Stimulated activated CD4-positive, alpha-beta T cell treated with anti-CD3 and anti-CD28 coated beads, Interleukin-1b, Interleukin-23, amount 100 ng/mL, for 24 hours (primary cell): ENCODE results near the gene LMF1.

Source experiments
- DNase-seq, 4 experiments: peaks; one replicate each; pipeline ENCODE4 v3.0.0-alpha.2; 2020; ENCODE audit warnings: low read depth in 4 of 4, low spot score in 1 of 4

Gene LMF1

GRCh38 chr16:817001-817906 is 153.5 kb downstream of the LMF1 start:
- DNase-seq = no peak

DNA sequence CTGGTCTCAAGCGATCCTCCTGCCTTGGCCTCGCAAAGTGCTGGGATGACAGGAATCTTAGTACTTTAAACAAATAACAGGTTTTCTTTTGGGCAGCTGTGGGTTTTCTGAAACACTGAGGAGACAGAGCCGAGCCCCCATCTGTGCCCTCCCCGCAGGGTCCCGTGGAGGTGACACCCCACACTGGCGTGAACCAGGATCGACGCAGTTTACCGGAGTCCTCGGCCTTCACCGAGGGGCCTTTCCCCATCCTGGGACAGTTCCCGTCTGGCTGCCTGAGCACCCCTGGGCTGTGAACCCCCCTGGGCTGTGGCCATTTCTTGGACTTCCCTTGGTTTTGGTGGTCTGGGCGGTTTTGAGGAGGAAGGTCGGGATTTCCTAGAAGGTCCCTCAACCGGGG is 154.9 kb downstream of the LMF1 start:
- DNase-seq = no peak

- no peak for DNase-seq
Observed at GRCh38 chr16:814974-815373, 155.8 kb downstream of the LMF1 start.

GRCh38 chr16:813916-814412 is 156.8 kb downstream of the LMF1 start:
- DNase-seq = no peak

DNA sequence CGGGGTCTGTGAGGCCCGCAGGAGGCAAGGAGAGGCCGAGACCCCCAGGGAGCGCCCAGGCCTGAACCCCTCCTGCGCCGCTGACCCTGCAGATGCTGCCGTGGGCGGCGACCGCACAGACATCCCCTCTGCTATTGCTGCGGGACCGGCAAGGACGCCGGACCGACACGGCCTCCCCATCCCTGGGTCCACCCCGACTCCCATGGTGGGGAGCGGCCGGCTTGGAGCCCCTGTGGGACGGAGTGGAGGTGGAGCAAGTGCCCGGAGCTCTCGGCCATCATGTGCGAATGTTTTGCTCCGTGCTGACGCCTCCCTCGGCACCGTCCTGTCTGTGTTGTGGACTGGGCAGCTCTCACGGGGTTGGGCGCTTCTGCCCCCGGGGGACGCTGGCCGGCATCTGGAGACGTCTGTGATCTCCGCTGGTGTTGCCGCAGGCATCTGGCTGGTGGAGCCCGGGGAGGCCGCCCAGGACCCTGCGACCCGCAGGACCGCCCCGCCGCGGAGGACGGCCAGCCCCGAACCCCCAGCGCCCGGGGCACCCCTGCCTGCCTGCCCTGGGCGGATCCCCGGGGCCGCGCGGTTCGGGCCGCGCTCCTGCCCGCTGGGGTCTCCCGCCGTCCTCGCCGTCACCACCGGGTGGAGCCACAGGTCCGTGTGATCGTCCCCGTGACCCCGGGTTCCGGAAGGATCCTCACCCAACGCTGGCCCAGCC is 157.4 kb downstream of the LMF1 start:
- peak in 3 of 4 experiments; percentile 39 to 48 (median 40) for DNase-seq

- no peak for DNase-seq
Observed at GRCh38 chr16:808085-808386, 162.7 kb downstream of the LMF1 start.

- DNase-seq = peak; percentile 60 to 79 (median 77)
Observed at GRCh38 chr16:807347-808084, 163.3 kb downstream of the LMF1 start.

- DNase-seq = no peak
Observed at GRCh38 chr16:805474-805873, 165.3 kb downstream of the LMF1 start.

- DNase-seq = no peak
Observed at GRCh38 chr16:804193-805048, 166.4 kb downstream of the LMF1 start.

- DNase-seq = no peak
Observed at GRCh38 chr16:803754-804080, 167.1 kb downstream of the LMF1 start.
